Skin epidermis (tissue), 12 donors: ENCODE measurements around the gene POTEB.
"Not testable (repeated sequence)": the region's sequence is repeated elsewhere in the genome, so short reads cannot be mapped to it uniquely, and the experiment has no call there.

ENCODE experiments used
- H3K27ac ChIP-seq, 21 experiments: fragments of 200-600 bp; sonication (generic) in 11 of 21; one replicate each; pipeline ENCODE4 v1.5.0; 2020; ENCODE audit warnings: mild to moderate bottlenecking in 3 of 21, inconsistent platforms in 2 of 21, moderate library complexity in 2 of 21
- H3K4me3 ChIP-seq, 7 experiments: fragments of 200-600 bp; sonication (generic) in 2 of 7; one replicate each; pipeline ENCODE4 v1.5.0; 2020; ENCODE audit warnings: inconsistent platforms in 2 of 7, mild to moderate bottlenecking in 2 of 7, moderate library complexity in 1 of 7

POTEB gene

GRCh38 chr15:21877635-21878034, at the start of gene POTEB:
POTEB (minus strand) TSS chr15:21877735; CDS start chr15:21877246, 489 bp downstream.
- not testable (repeated sequence) for H3K27ac ChIP-seq, H3K4me3 ChIP-seq

GRCh38 chr15:21890955-21891354, 13.4 kb upstream of the POTEB start:
- H3K4me3 ChIP-seq, H3K27ac ChIP-seq: not testable (repeated sequence)

- H3K4me3 ChIP-seq, H3K27ac ChIP-seq: not testable (repeated sequence)
These were observed 12.0 kb upstream of the POTEB start for GRCh38 chr15:21889542-21889941.

GRCh38 chr15:21838831-21839230, 38.7 kb downstream of the POTEB start:
- H3K27ac ChIP-seq, H3K4me3 ChIP-seq: not testable (repeated sequence)
